ENCODE data around the gene CASQ1.

CASQ1 gene

DNA sequence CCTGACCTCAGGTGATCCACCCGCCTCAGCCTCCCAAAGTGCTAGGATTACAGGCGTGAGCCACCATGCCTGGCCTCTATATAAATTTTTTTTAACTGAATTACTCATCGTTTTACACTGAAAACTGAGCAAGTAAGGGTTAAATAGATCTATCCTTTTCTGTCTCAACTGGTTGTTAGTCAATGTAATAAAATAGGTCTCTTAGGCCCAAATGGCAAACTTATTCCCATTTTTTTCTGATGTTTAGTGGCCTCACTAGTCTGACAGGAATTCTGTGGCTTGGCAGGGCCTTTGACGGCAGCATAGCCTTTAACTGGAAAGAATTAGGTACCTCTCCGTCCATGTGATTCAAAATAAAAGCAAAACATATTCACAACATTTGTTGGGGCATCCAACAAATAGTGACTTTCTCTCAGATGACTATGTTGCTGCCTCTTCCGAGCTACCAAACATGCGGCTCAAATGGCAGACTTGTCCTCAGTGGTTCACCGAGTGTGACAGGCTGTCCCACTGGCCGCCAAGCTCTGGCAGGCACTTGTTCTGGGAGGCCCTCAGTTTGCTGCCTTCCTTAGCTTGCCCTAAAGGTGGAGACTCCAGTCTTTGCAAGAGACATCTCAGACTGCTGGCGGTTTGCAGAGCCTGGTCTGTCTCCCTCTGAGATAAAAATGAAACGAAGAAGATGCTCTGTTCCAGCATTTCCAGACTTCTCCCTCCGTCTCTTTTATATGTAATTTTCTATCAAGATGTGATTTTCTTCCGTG lies 21.6 kb upstream of the CASQ1 start:
- no peak for DNase-seq

GRCh38 chr1:160169553-160170399 lies 20.6 kb upstream of the CASQ1 start:
- no peak for DNase-seq

DNA sequence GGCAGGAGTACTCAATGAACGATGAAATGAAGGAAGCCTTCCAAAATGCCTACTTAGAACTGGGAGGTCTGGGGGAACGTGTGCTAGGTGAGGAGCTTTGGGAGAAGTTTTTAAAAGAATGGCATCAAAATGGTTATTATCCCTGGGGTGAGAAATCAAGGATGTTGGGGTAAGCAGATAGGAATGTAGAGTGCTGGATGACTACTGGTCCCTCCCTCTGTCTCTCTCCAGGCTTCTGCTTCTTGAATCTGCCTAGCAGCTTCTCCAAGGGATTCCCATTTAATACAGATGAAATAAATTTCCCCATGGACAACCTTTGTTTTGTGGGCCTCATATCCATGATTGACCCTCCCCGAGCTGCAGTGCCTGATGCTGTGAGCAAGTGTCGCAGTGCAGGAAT lies 19.0 kb upstream of the CASQ1 start:
- DNase-seq: no peak

- no peak for DNase-seq
Observed at GRCh38 chr1:160171980-160172379, 18.4 kb upstream of the CASQ1 start.

DNA sequence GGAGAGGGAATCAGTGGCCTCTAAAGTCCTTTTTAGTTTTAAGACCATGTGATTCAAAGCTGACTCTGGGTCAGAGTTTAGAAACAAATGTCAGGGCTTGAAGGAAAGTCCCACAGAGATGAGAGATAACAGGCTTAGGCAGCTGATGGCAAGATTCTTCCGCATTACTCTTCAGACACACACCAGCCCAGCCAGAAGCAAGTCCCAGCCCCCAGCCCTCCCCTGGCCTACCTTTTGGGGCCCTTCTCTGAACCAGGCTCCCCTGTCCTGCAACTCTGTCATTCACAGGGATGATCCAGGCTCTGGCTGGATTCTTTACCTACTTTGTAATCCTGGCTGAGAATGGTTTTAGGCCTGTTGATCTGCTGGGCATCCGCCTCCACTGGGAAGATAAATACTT lies 13.1 kb upstream of the CASQ1 start:
- no peak for DNase-seq

DNA sequence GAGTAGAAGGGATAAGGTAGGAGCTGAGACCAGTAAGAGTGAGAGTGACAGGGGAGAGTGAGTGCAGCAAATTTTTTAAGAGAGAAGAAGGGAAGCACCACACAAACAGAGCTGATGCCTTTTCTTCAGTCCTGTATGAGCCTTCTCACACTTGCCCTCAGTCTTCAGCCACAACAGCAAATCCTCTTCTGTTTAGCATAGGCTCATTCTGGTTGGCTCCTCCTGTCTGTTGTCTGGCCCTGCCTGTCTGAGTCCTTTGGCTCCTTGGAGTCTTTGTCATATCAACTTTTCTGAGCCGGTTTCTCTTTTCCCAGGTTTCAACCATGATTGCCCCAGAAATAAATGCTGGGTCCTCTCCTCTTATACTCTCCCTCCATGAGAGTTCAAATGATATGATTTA lies 12.7 kb upstream of the CASQ1 start:
- DNase-seq: no peak

DNA sequence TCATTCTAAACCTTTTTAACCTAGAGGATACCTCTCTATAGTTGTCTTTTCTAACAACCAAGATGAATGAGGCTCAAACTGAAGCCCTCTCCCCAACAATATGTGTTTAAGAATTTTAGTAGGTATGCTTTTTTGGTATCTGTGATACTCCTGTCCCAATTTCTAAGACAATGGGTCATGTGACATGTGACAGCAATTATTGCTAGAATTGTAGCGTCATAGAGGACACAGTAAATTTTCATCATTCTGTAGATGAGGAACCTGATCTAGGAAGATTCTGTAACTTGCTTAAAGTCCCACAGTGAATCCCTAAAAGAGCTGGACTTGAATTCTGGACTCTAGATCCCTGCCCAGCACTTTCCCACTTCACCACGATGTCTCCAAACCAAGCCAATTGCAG lies 11.6 kb upstream of the CASQ1 start:
- DNase-seq: no peak

DNA sequence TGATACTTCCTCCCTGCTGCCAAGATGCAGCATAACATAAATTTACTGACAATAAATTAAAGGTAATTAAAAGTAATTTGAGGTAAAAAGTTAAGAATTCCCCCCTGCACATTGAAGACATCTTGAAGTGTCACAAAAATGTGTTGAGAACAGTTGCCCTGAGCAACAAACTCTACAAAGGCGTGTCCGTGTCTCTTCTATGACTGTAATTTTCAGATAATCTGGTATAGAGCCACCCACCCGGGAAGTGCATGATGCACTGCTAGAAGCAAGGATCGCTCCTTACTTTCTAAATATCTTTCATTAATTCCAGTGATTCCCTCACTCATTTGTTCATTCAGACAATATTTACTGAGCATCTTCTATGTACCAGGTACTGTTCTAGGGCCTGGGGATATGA lies 11.0 kb upstream of the CASQ1 start:
- DNase-seq: no peak

DNA sequence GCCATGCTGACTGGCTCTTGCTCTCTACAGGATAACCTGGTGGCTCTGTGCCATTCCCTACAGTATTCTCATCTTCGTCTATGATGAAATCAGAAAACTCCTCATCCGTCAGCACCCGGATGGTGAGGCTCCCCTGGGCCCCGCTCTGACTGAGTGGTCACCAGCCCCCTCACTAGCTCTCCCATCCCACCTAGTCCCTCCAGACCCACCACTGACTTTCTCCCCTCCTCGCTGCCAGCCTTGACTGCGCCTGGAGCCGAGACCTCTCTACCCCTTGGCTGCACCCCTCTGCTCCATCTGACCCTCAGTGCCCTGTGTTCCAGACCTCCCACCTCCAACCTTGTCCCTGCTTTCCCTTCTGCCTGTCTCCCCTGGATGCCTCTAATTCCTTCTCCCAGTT lies 4.1 kb upstream of the CASQ1 start:
- no peak for DNase-seq

DNA sequence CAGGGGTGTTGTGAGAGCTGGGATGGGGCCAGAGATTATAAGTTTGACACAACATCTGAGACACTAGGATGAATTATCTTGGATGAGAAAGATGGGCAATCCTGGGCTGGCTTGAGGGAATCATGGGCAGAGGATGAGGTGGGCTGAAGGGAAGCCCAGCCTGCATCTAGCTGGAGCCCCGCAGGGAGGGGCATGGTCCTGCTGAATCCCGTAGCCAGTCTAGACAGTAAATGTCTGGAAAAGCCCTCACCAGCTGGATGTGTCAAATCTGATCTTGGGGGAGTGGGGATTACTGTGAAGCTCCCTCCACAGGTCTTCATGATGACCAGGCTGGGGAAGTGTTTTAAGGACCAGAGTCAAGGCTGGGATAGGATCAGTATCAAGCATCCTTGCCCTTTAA lies 3.6 kb upstream of the CASQ1 start:
- no peak for DNase-seq

GRCh38 chr1:160187407-160187806 lies 3.0 kb upstream of the CASQ1 start:
- DNase-seq: no peak

GRCh38 chr1:160188341-160188740 lies 2.0 kb upstream of the CASQ1 start:
- no peak for DNase-seq

DNA sequence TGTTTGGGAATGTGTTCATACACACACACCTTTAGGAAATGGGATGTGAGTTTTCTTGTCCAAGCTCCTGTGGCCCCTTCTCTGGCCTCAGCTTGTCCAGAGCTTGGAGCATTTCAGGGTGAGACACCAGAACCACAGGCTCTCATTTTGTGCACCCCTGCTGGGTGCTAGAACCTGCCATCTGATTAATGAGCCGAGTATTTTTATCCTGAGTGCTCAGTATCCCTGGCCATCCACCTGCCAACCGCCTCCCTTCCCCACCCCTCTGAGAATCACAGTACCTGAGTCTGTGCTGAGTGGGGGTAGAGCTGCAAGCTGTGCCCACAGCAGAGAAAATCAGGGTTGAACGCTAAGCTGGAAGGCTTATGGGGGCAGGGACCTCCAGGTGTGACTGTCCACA lies 1.4 kb downstream of the CASQ1 start:
- DNase-seq: no peak

DNA sequence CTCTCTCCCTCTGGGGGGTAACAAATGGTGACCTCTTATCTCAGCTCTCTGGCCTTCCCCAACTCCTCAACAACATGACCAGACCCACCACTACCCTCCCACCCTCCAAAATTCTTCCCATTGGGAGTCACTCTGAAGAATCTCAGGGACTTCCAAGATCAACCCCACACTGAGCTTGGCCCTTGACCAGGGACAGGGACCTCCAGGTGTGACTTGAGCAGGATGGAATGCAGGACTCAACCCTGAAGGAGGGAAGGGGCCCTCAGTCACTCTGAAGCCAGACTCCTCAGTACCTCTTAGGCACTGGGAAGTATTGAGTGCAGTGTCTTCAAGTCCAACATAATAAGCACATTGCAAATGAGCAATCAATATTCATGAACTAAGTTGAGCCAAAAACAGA lies 1.9 kb downstream of the CASQ1 start:
- no peak for DNase-seq

GRCh38 chr1:160193091-160193819 lies 2.9 kb downstream of the CASQ1 start:
- DNase-seq: no peak

GRCh38 chr1:160193832-160194736 lies 3.7 kb downstream of the CASQ1 start:
- no peak for DNase-seq

DNA sequence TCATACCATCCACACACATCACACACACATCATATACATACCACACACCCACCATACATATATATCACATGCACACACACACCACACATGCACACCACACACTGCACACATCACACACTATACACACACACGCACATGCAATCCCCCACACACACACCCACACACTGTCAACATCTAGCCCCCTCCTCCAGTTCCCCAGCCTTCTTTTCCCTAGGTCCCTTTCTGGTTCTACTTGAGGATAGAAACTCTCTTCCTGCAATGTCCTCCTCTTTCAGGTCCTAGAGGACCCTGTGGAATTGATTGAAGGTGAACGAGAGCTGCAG lies 4.3 kb downstream of the CASQ1 start:
- DNase-seq: no peak

DNA sequence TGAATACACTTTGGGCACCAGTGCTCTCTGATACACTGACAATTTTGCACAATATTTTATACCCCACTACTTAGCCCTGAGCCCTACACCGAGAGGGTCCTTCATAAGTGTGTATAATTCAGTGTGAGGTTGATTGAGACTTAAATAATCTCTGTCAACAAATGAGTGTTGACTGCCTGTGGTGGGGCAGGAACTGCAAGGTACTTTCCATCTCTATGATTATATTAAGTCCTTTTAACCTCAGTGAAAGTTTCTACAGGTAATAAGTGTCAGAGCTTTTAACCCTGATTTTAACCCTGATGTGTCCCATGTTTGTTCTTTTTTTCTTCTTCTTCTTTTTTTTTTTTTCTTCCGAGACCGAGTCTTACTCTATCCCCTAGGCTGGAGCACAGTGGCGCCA lies 5.8 kb downstream of the CASQ1 start:
- DNase-seq: no peak

DNA sequence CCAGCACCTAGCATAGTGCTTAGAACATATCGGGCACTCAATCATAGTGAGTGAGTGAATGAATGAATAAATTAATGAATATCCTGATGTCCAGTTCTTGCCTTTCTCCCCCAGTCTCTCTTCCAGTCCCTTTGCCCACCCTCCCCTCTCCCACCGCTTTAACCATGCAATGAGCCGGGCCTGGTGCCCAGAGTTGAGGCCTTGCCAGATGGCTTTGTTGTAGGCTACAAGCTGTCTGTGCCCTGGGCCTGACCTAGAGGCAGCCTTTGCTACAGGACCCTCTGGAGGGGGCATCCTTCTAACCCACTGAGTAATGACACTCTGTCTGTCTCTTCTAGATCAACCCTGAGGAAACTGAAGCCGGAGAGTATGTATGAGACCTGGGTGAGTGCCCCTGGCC lies 6.9 kb downstream of the CASQ1 start:
- no peak for DNase-seq

DNA sequence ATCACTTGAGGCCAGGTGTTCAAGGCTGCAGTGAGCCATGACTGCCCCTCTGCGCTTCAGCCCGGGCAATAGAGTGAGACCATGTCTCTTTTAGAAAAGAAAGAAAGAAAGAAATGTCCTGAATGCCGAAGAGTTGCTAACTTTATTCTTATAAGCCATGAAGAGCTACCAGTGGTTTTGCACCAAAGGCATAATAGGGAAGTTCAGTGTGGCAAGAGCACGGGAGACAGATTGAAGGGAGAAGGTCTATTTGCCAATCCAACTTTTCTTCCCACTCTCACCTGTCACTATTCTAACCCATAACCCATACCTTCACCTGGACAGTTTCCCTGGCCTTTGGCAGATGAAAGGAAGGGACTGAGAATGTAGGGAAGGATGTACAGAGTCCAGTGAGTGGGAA lies 10.4 kb downstream of the CASQ1 start:
- no peak for DNase-seq

GRCh38 chr1:160204526-160205241 lies 14.3 kb downstream of the CASQ1 start:
- DNase-seq: no peak
